ENCODE data around the gene F5. TPM values are rescaled to one million over a fixed set of nuclear protein-coding genes. Genes with fewer than 3 reads are reported as not detected.

Gene F5
- total and polyA plus RNA-seq, 3 experiments from 2014 or later: 0.06 to 76.5 (median 72.2) TPM

GRCh38 chr1:169571450-169571849, 14.8 kb downstream of the F5 start:
- H3K36me3 ChIP-seq (ENCODE audit: insufficient read depth, low read length): no peaks in the 10 kb centered on the region
- H3K27me3 ChIP-seq (ENCODE audit: insufficient read depth, low read length, poor library complexity, severe bottlenecking): no peaks in the 10 kb centered on the region
- Mint-ChIP-seq H3K27me3 (peaks cover 7 to 10% of the 10 kb centered on the region in 2 donors), H3K27ac (peak overlapping the region in 2 of 8 donors; percentile 32 to 93), H3K9me3 (no peaks in the 10 kb centered on the region), H3K4me1 (peaks cover 0 to 20% (median 14%) of the 10 kb centered on the region in 3 donors), H3K36me3 (no peaks in the 10 kb centered on the region), H3K4me3 (peak overlapping the region in 1 of 7 donors; percentile 57)
- H3K27ac ChIP-seq (ENCODE audit: low read depth, low read length): no peak overlapping the region
- POLR2A ChIA-PET: no interaction called here
- DNase-seq: no peak
- no peaks in the 10 kb centered on the region for H3K9me3 ChIP-seq (ENCODE audit: low read length)
- H3K4me1 ChIP-seq (ENCODE audit: insufficient read depth, low read length): no peaks in the 10 kb centered on the region
- CTCF ChIA-PET: no interaction called here
- no peak overlapping the region for H3K4me3 ChIP-seq (ENCODE audit: low read length)

- Mint-ChIP-seq H3K4me1 (peaks cover 2 to 32% (median 19%) of the 10 kb centered on the region in 3 donors), H3K27ac (no peak overlapping the region), H3K9me3 (no peaks in the 10 kb centered on the region), H3K36me3 (peaks cover 0 to 2% (median 0%) of the 10 kb centered on the region in 3 donors), H3K27me3 (peaks cover 2 to 4% of the 10 kb centered on the region in 2 donors), H3K4me3 (no peak overlapping the region)
- no peak overlapping the region for H3K27ac ChIP-seq (ENCODE audit: low read depth, low read length)
- POLR2A ChIA-PET: no interaction called here
- no peak for DNase-seq
- no peaks in the 10 kb centered on the region for H3K27me3 ChIP-seq (ENCODE audit: insufficient read depth, low read length, poor library complexity, severe bottlenecking)
- no peak overlapping the region for H3K4me3 ChIP-seq (ENCODE audit: low read length)
- H3K36me3 ChIP-seq (ENCODE audit: insufficient read depth, low read length): no peaks in the 10 kb centered on the region
- no peaks in the 10 kb centered on the region for H3K4me1 ChIP-seq (ENCODE audit: insufficient read depth, low read length)
- CTCF ChIA-PET: interaction anchor here (1.5 kb wide), 1 partner anchor 19 kb away, joined by 4 read pairs; no protein-coding TSS in a partner anchor
- H3K9me3 ChIP-seq (ENCODE audit: low read length): no peaks in the 10 kb centered on the region
Observed at GRCh38 chr1:169570172-169570574, 16.1 kb downstream of the F5 start.

- Histone ChIP-seq H3K9me3 (ENCODE audit: low read length) (no peaks in the 10 kb centered on the region), H3K27me3 (ENCODE audit: insufficient read depth, low read length, poor library complexity, severe bottlenecking) (no peaks in the 10 kb centered on the region), H3K4me3 (ENCODE audit: low read length) (no peak overlapping the region), H3K36me3 (ENCODE audit: insufficient read depth, low read length) (no peaks in the 10 kb centered on the region), H3K27ac (ENCODE audit: low read depth, low read length) (no peak overlapping the region), H3K4me1 (ENCODE audit: insufficient read depth, low read length) (no peaks in the 10 kb centered on the region)
- H3K9me3 Mint-ChIP-seq: peaks cover 0 to 9% (median 3%) of the 10 kb centered on the region in 5 donors
- no peak overlapping the region for H3K4me3 Mint-ChIP-seq
- POLR2A ChIA-PET: no interaction called here
- H3K4me1 Mint-ChIP-seq: peaks cover 2 to 35% (median 19%) of the 10 kb centered on the region in 3 donors
- CTCF ChIA-PET: interaction anchor here (1.5 kb wide), 1 partner anchor 17 kb away, joined by 4 read pairs; no protein-coding TSS in a partner anchor
- H3K36me3 Mint-ChIP-seq: peaks cover 0 to 9% (median 9%) of the 10 kb centered on the region in 3 donors
- H3K27me3 Mint-ChIP-seq: peaks cover 6 to 14% of the 10 kb centered on the region in 2 donors
- no peak for DNase-seq
- no peak overlapping the region for H3K27ac Mint-ChIP-seq
Observed at GRCh38 chr1:169568497-169568896, 17.8 kb downstream of the F5 start.

GRCh38 chr1:169565335-169566271, 20.7 kb downstream of the F5 start:
- no peaks in the 10 kb centered on the region for H3K4me1 ChIP-seq (ENCODE audit: insufficient read depth, low read length)
- CTCF ChIA-PET: interaction anchor here (0.8 to 1.6 kb wide), 3 partner anchors 15 to 147 kb away, joined by 3 to 5 read pairs (median 4); no protein-coding TSS in a partner anchor
- H3K27ac ChIP-seq (ENCODE audit: low read depth, low read length): no peak overlapping the region
- Mint-ChIP-seq H3K4me1 (peaks cover 2 to 16% (median 5%) of the 10 kb centered on the region in 3 donors), H3K9me3 (peaks cover 0 to 9% (median 5%) of the 10 kb centered on the region in 5 donors), H3K4me3 (no peak overlapping the region), H3K36me3 (peaks cover 0 to 14% (median 9%) of the 10 kb centered on the region in 3 donors), H3K27ac (peak overlapping the region in 1 of 8 donors; percentile 13), H3K27me3 (peaks cover 8 to 18% of the 10 kb centered on the region in 2 donors)
- no peaks in the 10 kb centered on the region for H3K27me3 ChIP-seq (ENCODE audit: insufficient read depth, low read length, poor library complexity, severe bottlenecking)
- H3K36me3 ChIP-seq (ENCODE audit: insufficient read depth, low read length): no peaks in the 10 kb centered on the region
- POLR2A ChIA-PET: no interaction called here
- H3K9me3 ChIP-seq (ENCODE audit: low read length): no peaks in the 10 kb centered on the region
- no peak for DNase-seq
- H3K4me3 ChIP-seq (ENCODE audit: low read length): no peak overlapping the region

- Mint-ChIP-seq H3K4me1 (peaks cover 2 to 16% (median 5%) of the 10 kb centered on the region in 3 donors), H3K27me3 (peaks cover 7 to 18% of the 10 kb centered on the region in 2 donors), H3K4me3 (no peak overlapping the region), H3K36me3 (peaks cover 0 to 14% (median 9%) of the 10 kb centered on the region in 3 donors), H3K27ac (no peak overlapping the region), H3K9me3 (peaks cover 0 to 9% (median 5%) of the 10 kb centered on the region in 5 donors)
- no peak for DNase-seq
- ChIA-PET POLR2A (no interaction called here), CTCF (no interaction called here)
- H3K9me3 ChIP-seq (ENCODE audit: low read length): no peaks in the 10 kb centered on the region
- no peaks in the 10 kb centered on the region for H3K36me3 ChIP-seq (ENCODE audit: insufficient read depth, low read length)
- no peak overlapping the region for H3K4me3 ChIP-seq (ENCODE audit: low read length)
- H3K4me1 ChIP-seq (ENCODE audit: insufficient read depth, low read length): no peaks in the 10 kb centered on the region
- no peak overlapping the region for H3K27ac ChIP-seq (ENCODE audit: low read depth, low read length)
- no peaks in the 10 kb centered on the region for H3K27me3 ChIP-seq (ENCODE audit: insufficient read depth, low read length, poor library complexity, severe bottlenecking)
Observed at GRCh38 chr1:169563650-169564049, 22.6 kb downstream of the F5 start.

GRCh38 chr1:169563019-169563615, 23.2 kb downstream of the F5 start:
- POLR2A ChIA-PET: no interaction called here
- Histone ChIP-seq H3K36me3 (ENCODE audit: insufficient read depth, low read length) (no peaks in the 10 kb centered on the region), H3K4me1 (ENCODE audit: insufficient read depth, low read length) (no peaks in the 10 kb centered on the region), H3K9me3 (ENCODE audit: low read length) (no peaks in the 10 kb centered on the region), H3K27me3 (ENCODE audit: insufficient read depth, low read length, poor library complexity, severe bottlenecking) (no peaks in the 10 kb centered on the region), H3K27ac (ENCODE audit: low read depth, low read length) (no peak overlapping the region), H3K4me3 (ENCODE audit: low read length) (no peak overlapping the region)
- Mint-ChIP-seq H3K36me3 (peaks cover 0 to 14% (median 9%) of the 10 kb centered on the region in 3 donors), H3K4me1 (peaks cover 2 to 16% (median 5%) of the 10 kb centered on the region in 3 donors), H3K4me3 (no peak overlapping the region), H3K27me3 (peaks cover 7 to 18% of the 10 kb centered on the region in 2 donors), H3K9me3 (peaks cover 0 to 9% (median 5%) of the 10 kb centered on the region in 5 donors), H3K27ac (no peak overlapping the region)
- CTCF ChIA-PET: no interaction called here
- no peak for DNase-seq

GRCh38 chr1:169561692-169562091, 24.6 kb downstream of the F5 start:
- POLR2A ChIA-PET: no interaction called here
- peaks cover 7 to 19% of the 10 kb centered on the region in 2 donors for H3K27me3 Mint-ChIP-seq
- no peak for DNase-seq
- peaks cover 0 to 9% (median 5%) of the 10 kb centered on the region in 5 donors for H3K9me3 Mint-ChIP-seq
- H3K4me3 ChIP-seq (ENCODE audit: low read length): no peak overlapping the region
- no peak overlapping the region for H3K27ac Mint-ChIP-seq
- H3K4me1 ChIP-seq (ENCODE audit: insufficient read depth, low read length): no peaks in the 10 kb centered on the region
- no peaks in the 10 kb centered on the region for H3K9me3 ChIP-seq (ENCODE audit: low read length)
- H3K36me3 Mint-ChIP-seq: peaks cover 0 to 14% (median 9%) of the 10 kb centered on the region in 3 donors
- no peaks in the 10 kb centered on the region for H3K27me3 ChIP-seq (ENCODE audit: insufficient read depth, low read length, poor library complexity, severe bottlenecking)
- no peaks in the 10 kb centered on the region for H3K36me3 ChIP-seq (ENCODE audit: insufficient read depth, low read length)
- no peak overlapping the region for H3K27ac ChIP-seq (ENCODE audit: low read depth, low read length)
- no peak overlapping the region for H3K4me3 Mint-ChIP-seq
- H3K4me1 Mint-ChIP-seq: peaks cover 2 to 16% (median 5%) of the 10 kb centered on the region in 3 donors
- CTCF ChIA-PET: no interaction called here

GRCh38 chr1:169557131-169557530, 29.1 kb downstream of the F5 start:
- DNase-seq: no peak
- H3K36me3 Mint-ChIP-seq: no peaks in the 10 kb centered on the region
- peaks cover 2 to 17% of the 10 kb centered on the region in 2 donors for H3K27me3 Mint-ChIP-seq
- Histone ChIP-seq H3K4me1 (ENCODE audit: insufficient read depth, low read length) (no peaks in the 10 kb centered on the region), H3K27me3 (ENCODE audit: insufficient read depth, low read length, poor library complexity, severe bottlenecking) (no peaks in the 10 kb centered on the region), H3K4me3 (ENCODE audit: low read length) (no peak overlapping the region), H3K9me3 (ENCODE audit: low read length) (no peaks in the 10 kb centered on the region), H3K36me3 (ENCODE audit: insufficient read depth, low read length) (no peaks in the 10 kb centered on the region), H3K27ac (ENCODE audit: low read depth, low read length) (no peak overlapping the region)
- CTCF ChIA-PET: interaction anchor here (2.6 kb wide), 1 partner anchor 155 kb away, joined by 7 read pairs; no protein-coding TSS in a partner anchor
- POLR2A ChIA-PET: no interaction called here
- H3K9me3 Mint-ChIP-seq: no peaks in the 10 kb centered on the region
- H3K4me1 Mint-ChIP-seq: no peaks in the 10 kb centered on the region
- no peak overlapping the region for H3K4me3 Mint-ChIP-seq
- no peak overlapping the region for H3K27ac Mint-ChIP-seq

Measured in CD8-positive, alpha-beta memory T cell (primary cell).